H9 (cell line): ENCODE data around the gene SGO1. TPM values are rescaled to one million over a fixed set of nuclear protein-coding genes. Genes with fewer than 3 reads are reported as not detected.

ENCODE experiments used
- DNase-seq: peaks from one replicate; pipeline ENCODE4 v3.0.0-alpha.2; 2017
- H2AFZ ChIP-seq: one replicate; pipeline ENCODE4 v1.6.1; 2013; ENCODE audit warnings: mild to moderate bottlenecking, low read length, control low read depth, moderate library complexity
- H2AK5ac ChIP-seq: 2 replicates; pipeline ENCODE4 v1.6.1; 2013; ENCODE audit warnings: low read length, control low read depth, mixed read lengths; ENCODE audit not compliant: insufficient read length
- H2BK120ac ChIP-seq: one replicate; pipeline ENCODE4 v1.6.1; 2013; ENCODE audit warnings: low read depth, mild to moderate bottlenecking, low read length, control low read depth, inconsistent platforms; ENCODE audit not compliant: poor library complexity, severe bottlenecking
- H2BK12ac ChIP-seq: 2 replicates; pipeline ENCODE4 v1.6.1; 2013; ENCODE audit warnings: low read length, control low read depth, mixed read lengths, low read depth; ENCODE audit not compliant: insufficient read length
- H2BK15ac ChIP-seq: 2 replicates; pipeline ENCODE4 v1.6.1; 2013; ENCODE audit warnings: low read depth, low read length, control low read depth
- H2BK20ac ChIP-seq: one replicate; pipeline ENCODE4 v1.6.1; 2013; ENCODE audit warnings: low read depth, mild to moderate bottlenecking, low read length, control low read depth, inconsistent platforms; ENCODE audit not compliant: poor library complexity, severe bottlenecking
- H2BK5ac ChIP-seq: 2 replicates; pipeline ENCODE4 v1.6.1; 2013; ENCODE audit warnings: low read length, control low read depth, mixed read lengths; ENCODE audit not compliant: insufficient read length
- H3K14ac ChIP-seq: 2 replicates; pipeline ENCODE4 v1.6.1; 2013; ENCODE audit warnings: low read length, control low read depth; ENCODE audit not compliant: insufficient read depth
- H3K18ac ChIP-seq: 2 replicates; pipeline ENCODE4 v1.6.1; 2013; ENCODE audit warnings: low read depth, mild to moderate bottlenecking, mixed read lengths, low read length, control low read depth; ENCODE audit not compliant: insufficient read length
- H3K23ac ChIP-seq: 2 replicates; pipeline ENCODE4 v1.6.1; 2013; ENCODE audit warnings: low read length, control low read depth, mixed read lengths, low read depth; ENCODE audit not compliant: insufficient read length
- H3K23me2 ChIP-seq: 2 replicates; pipeline ENCODE4 v1.6.1; 2013; ENCODE audit warnings: low read depth, mild to moderate bottlenecking, mixed read lengths, low read length, control low read depth; ENCODE audit not compliant: insufficient read length, poor library complexity, severe bottlenecking
- H3K27ac ChIP-seq: 2 replicates; pipeline ENCODE4 v1.5.1; 2013; ENCODE audit warnings: low read length, control low read depth, mixed read lengths, low read depth; ENCODE audit not compliant: insufficient read length
- H3K27me3 ChIP-seq: 2 replicates; pipeline ENCODE4 v1.6.1; 2013; ENCODE audit warnings: low read length, control low read depth, inconsistent platforms; ENCODE audit not compliant: insufficient read depth
- H3K4ac ChIP-seq: 2 replicates; pipeline ENCODE4 v1.6.1; 2013; ENCODE audit warnings: low read depth, mild to moderate bottlenecking, control low read depth, inconsistent platforms, low read length, moderate library complexity
- H3K4me1 ChIP-seq: 2 replicates; pipeline ENCODE4 v1.6.1; 2013; ENCODE audit warnings: low read length, control low read depth, inconsistent platforms; ENCODE audit not compliant: insufficient read depth
- H3K4me2 ChIP-seq: 2 replicates; pipeline ENCODE4 v1.6.1; 2013; ENCODE audit warnings: low read length, control low read depth, mixed read lengths; ENCODE audit not compliant: insufficient read length, insufficient read depth
- H3K56ac ChIP-seq: 2 replicates; pipeline ENCODE4 v1.6.1; 2013; ENCODE audit warnings: low read depth, mild to moderate bottlenecking, mixed read lengths, low read length, control low read depth; ENCODE audit not compliant: insufficient read length
- H3K79me1 ChIP-seq: 2 replicates; pipeline ENCODE4 v1.6.1; 2013; ENCODE audit warnings: low read depth, mild to moderate bottlenecking, moderate library complexity, low read length, control low read depth, inconsistent platforms; ENCODE audit not compliant: insufficient read depth, poor library complexity, severe bottlenecking
- H3K79me2 ChIP-seq: 2 replicates; pipeline ENCODE4 v1.6.1; 2013; ENCODE audit warnings: low read length, control low read depth, inconsistent platforms; ENCODE audit not compliant: insufficient read depth
- H3K9ac ChIP-seq: 2 replicates; pipeline ENCODE4 v1.6.1; 2013; ENCODE audit warnings: low read length, control low read depth, mixed read lengths; ENCODE audit not compliant: insufficient read length; ENCODE audit errors: extremely low read depth
- H3K9me3 ChIP-seq: one replicate; pipeline ENCODE4 v1.6.1; 2013; ENCODE audit warnings: low read depth, low read length, inconsistent platforms; ENCODE audit not compliant: control insufficient read depth
- H3T11ph ChIP-seq: one replicate; pipeline ENCODE4 v1.6.1; 2013; ENCODE audit warnings: mild to moderate bottlenecking, low read length, control low read depth, inconsistent platforms
- H4K20me1 ChIP-seq: one replicate; pipeline ENCODE4 v1.6.1; 2013; ENCODE audit not compliant: control insufficient read depth, insufficient read length, insufficient read depth
- H4K5ac ChIP-seq: 2 replicates; pipeline ENCODE4 v1.6.1; 2013; ENCODE audit warnings: low read depth, mild to moderate bottlenecking, mixed read lengths, low read length, control low read depth; ENCODE audit not compliant: insufficient read length
- H4K8ac ChIP-seq: replicated peaks from 2 replicates; pipeline ENCODE4 v1.6.1; 2013; ENCODE audit warnings: low read length, control low read depth, mixed read lengths, low read depth; ENCODE audit not compliant: insufficient read length
- H4K91ac ChIP-seq: 2 replicates; pipeline ENCODE4 v1.6.1; 2013; ENCODE audit warnings: low read depth, mild to moderate bottlenecking, moderate library complexity, mixed read lengths, low read length, control low read depth; ENCODE audit not compliant: insufficient read length
- H3K27ac Mint-ChIP-seq, 3 experiments: 2 replicates in 2 of 3; 3 replicates in 1 of 3; pipeline ENCODE4 v1.8.0; 2020 to 2021; ENCODE audit warnings: mixed read lengths in 3 of 3, mild to moderate bottlenecking in 1 of 3, moderate library complexity in 1 of 3
- H3K27me3 Mint-ChIP-seq: 2 replicates; pipeline ENCODE4 v1.8.0; 2021; ENCODE audit warnings: low read depth, mild to moderate bottlenecking, moderate library complexity, mixed read lengths
- H3K36me3 Mint-ChIP-seq, 3 experiments: 2 replicates in 2 of 3; 3 replicates in 1 of 3; pipeline ENCODE4 v1.8.0; 2020 to 2021; ENCODE audit warnings: low read depth in 3 of 3, mixed read lengths in 3 of 3; ENCODE audit not compliant: insufficient read depth in 1 of 3
- H3K4me1 Mint-ChIP-seq, 2 experiments: 2 replicates each; pipeline ENCODE4 v1.8.0; 2020; ENCODE audit warnings: mixed read lengths in 2 of 2
- H3K4me3 Mint-ChIP-seq, 2 experiments: 2 replicates in 1 of 2; 3 replicates in 1 of 2; pipeline ENCODE4 v1.8.0; 2020 to 2021; ENCODE audit warnings: mild to moderate bottlenecking in 2 of 2, mixed read lengths in 2 of 2, moderate library complexity in 1 of 2
- H3K9me3 Mint-ChIP-seq, 2 experiments: 2 replicates in 1 of 2; 3 replicates in 1 of 2; pipeline ENCODE4 v1.8.0; 2020; ENCODE audit warnings: mild to moderate bottlenecking in 2 of 2, mixed read lengths in 2 of 2, moderate library complexity in 1 of 2
- CTCF ChIP-seq: fragments of 200-600 bp; sonication (generic); conservative IDR thresholded peaks from 3 replicates; pipeline ENCODE4 v1.8.0; 2021; ENCODE audit warnings: antibody characterized with exemption, mild to moderate bottlenecking
- WGBS: extraction: QIAGEN DNeasy Blood & Tissue Kit; methylation state at CpG from one replicate; pipeline ENCODE4 v1.1.7; 2013; ENCODE audit warnings: missing lambda C conversion rate, low lambda C conversion rate, mixed read lengths; ENCODE audit not compliant: insufficient read length; ENCODE audit errors: extremely low coverage; 5-methylcytosine and 5-hydroxymethylcytosine counted together
- total RNA-seq: library from RNA; stranded (reverse); gene quantifications from 2 replicates; pipeline ENCODE4 v1.2.1, GENCODE V29; 2021

SGO1 gene
- total RNA-seq, 1 experiment from 2014 or later: 30.7 TPM

- WGBS: no CpG with 5 or more reads among the region's 7 CpGs
- H3K4ac ChIP-seq: no peak overlapping the region
- no peak for TF ChIP-seq CTCF
- no peak overlapping the region for H3K4me3 Mint-ChIP-seq
- H3K23ac ChIP-seq: no peak overlapping the region
- H4K20me1 ChIP-seq: no peaks in the 10 kb centered on the region
- no peaks in the 10 kb centered on the region for H3K79me2 ChIP-seq
- H2AK5ac ChIP-seq: no peak overlapping the region
- no peaks in the 10 kb centered on the region for H3K27me3 ChIP-seq
- no peaks in the 10 kb centered on the region for H3K4me1 Mint-ChIP-seq
- no peak overlapping the region for H3K27ac Mint-ChIP-seq
- H3K4me1 ChIP-seq: no peaks in the 10 kb centered on the region
- H3K9me3 ChIP-seq: no peaks in the 10 kb centered on the region
- no peaks in the 10 kb centered on the region for H3K79me1 ChIP-seq
- no peaks in the 10 kb centered on the region for H3K23me2 ChIP-seq
- H2BK20ac ChIP-seq: no peak overlapping the region
- no peak overlapping the region for H4K5ac ChIP-seq
- H3T11ph ChIP-seq: no peak overlapping the region
- no peak overlapping the region for H3K4me2 ChIP-seq
- no peak for DNase-seq
- H2AFZ ChIP-seq: no peak overlapping the region
- H3K27me3 Mint-ChIP-seq: no peaks in the 10 kb centered on the region
- H4K8ac ChIP-seq: no peak overlapping the region
- H3K18ac ChIP-seq: no peak overlapping the region
- H3K27ac ChIP-seq: no peak overlapping the region
- no peak overlapping the region for H3K9ac ChIP-seq
- H3K36me3 Mint-ChIP-seq: no peaks in the 10 kb centered on the region; a peak in 1 of 7 replicates
- no peak overlapping the region for H2BK12ac ChIP-seq
- no peak overlapping the region for H3K14ac ChIP-seq
- no peak overlapping the region for H2BK5ac ChIP-seq
- H3K56ac ChIP-seq: no peak overlapping the region
- H4K91ac ChIP-seq: no peak overlapping the region
- H2BK15ac ChIP-seq: no peak overlapping the region
- H3K9me3 Mint-ChIP-seq: no peaks in the 10 kb centered on the region
- H2BK120ac ChIP-seq: no peak overlapping the region
These were observed 49.8 kb upstream of the SGO1 start for GRCh38 chr3:20235796-20236195.
